ENCODE results near the gene LGALS7.
A peak's percentile ranks its signal among the peaks of the same experiment; 100 is the strongest.
"Not testable (repeated sequence)": the region's sequence is repeated elsewhere in the genome, so short reads cannot be mapped to it uniquely, and the experiment has no call there.

LGALS7 gene

DNA sequence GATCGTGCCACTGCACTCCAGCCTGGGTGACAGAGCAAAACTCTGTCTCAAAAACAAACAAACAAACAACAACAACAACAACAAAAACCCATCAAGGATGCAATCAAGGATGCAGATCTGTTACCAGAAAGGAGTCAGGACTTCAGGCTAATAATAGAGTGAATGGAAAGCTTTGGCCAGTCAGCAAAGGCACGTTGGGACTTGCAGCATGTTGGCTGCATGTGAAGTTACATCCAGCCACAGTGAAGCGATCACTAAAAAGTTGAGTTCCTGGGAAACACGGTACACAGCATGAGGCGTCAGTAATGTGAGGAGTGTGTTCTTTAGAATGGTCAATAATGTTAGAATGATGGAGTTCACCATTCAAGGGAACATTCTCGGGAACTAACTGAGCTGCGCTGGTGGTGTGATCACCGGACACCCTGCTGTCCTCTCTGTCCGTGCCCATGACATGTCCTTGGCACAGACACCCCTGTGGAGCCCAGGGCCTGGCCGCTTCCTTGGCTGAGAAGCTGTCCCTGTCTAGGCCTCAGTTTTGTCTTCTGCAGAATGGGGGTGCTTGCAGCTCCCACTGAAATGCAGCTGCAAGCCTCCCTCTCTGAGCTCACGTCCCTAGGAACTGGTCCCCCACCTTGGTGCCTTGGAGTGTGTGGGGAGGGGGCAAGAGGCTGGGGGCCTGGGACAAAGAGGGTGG lies 13.4 kb upstream of the LGALS7 start:
- TF ChIP-seq, protein P1, sequence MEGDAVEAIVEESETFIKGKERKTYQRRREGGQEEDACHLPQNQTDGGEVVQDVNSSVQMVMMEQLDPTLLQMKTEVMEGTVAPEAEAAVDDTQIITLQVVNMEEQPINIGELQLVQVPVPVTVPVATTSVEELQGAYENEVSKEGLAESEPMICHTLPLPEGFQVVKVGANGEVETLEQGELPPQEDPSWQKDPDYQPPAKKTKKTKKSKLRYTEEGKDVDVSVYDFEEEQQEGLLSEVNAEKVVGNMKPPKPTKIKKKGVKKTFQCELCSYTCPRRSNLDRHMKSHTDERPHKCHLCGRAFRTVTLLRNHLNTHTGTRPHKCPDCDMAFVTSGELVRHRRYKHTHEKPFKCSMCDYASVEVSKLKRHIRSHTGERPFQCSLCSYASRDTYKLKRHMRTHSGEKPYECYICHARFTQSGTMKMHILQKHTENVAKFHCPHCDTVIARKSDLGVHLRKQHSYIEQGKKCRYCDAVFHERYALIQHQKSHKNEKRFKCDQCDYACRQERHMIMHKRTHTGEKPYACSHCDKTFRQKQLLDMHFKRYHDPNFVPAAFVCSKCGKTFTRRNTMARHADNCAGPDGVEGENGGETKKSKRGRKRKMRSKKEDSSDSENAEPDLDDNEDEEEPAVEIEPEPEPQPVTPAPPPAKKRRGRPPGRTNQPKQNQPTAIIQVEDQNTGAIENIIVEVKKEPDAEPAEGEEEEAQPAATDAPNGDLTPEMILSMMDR (IDR thresholded peaks at IDR 0.05; ENCODE audit: low read length, missing control alignments) = no peak
- no peak overlapping the region for H3K4me3 ChIP-seq (replicated peaks; ENCODE audit: low read depth, low read length)
- DNase-seq (ENCODE audit: low read depth) = no peak

DNA sequence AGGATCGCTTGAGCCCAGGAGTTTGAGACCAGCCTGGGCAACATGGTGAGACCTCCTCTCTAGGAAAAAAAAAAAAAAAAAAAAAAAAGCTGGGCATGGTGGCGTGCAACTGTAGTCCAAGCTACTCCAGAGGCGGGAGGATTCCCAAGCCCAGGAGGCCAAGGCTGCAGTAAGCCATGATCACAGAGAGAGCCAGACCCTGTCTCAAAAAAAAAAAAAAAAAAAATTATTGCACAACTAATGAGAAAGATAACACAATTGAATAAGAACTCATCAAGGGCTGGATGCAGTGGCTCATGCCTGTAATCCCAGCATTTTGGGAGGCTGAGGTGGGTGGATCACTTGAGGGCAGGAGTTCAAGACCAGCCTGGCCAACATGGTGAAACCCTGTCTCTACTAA lies 12.7 kb upstream of the LGALS7 start:
- H3K4me3 ChIP-seq (replicated peaks; ENCODE audit: low read depth, low read length); DNase-seq (ENCODE audit: low read depth): not testable (repeated sequence)

DNA sequence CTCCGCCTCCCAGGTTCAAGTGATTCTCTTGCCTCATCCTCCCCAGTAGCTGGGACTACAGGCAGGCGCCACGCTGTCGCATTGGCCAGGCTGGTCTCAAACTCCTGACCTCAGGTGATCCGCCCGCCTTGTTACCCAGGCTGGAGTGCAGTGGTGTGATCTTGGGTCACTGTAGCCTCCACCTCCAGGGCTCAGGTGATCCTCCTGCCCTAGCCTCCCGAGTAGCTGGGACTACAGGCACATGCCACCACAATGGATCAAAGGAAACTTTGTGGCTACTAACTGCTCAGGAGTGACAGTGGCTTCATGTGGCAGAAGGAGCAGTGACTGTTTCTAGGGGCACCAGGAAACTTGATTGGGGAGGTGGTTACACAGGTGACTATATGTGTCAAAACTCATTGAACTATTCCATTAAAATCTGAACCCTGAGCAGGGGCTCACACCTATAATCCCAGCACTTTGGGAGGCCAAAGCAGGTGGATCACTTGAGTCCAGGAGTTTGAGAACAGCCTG lies 11.9 kb upstream of the LGALS7 start:
- DNase-seq (ENCODE audit: low read depth) = no peak
- no peak overlapping the region for H3K4me3 ChIP-seq (replicated peaks; ENCODE audit: low read depth, low read length)
- TF ChIP-seq, protein P1 (IDR thresholded peaks at IDR 0.05; ENCODE audit: low read length, missing control alignments) = no peak

DNA sequence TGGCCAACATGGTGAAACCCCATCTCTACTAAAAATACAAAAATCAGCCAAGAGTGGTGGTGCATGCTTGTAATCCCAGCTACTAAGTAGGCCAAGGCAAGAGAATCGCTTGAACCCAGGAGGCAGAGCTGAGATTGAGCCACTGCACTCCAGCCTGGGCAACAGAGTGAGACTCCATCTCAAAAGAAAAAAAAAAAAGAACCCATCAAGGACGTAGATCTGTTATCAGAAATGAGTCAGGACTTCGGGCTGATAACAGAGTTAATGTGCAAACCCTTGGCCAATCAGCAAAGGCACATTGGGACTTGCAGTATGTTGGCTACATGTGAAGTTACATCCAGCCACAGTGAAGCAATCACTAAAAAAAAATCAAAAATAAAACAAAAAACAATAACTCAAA lies 10.9 kb upstream of the LGALS7 start:
- H3K4me3 ChIP-seq (replicated peaks; ENCODE audit: low read depth, low read length) = no peak overlapping the region
- peak; percentile 43 for DNase-seq (ENCODE audit: low read depth)
- TF ChIP-seq, protein P1 (IDR thresholded peaks at IDR 0.05; ENCODE audit: low read length, missing control alignments) = no peak

DNA sequence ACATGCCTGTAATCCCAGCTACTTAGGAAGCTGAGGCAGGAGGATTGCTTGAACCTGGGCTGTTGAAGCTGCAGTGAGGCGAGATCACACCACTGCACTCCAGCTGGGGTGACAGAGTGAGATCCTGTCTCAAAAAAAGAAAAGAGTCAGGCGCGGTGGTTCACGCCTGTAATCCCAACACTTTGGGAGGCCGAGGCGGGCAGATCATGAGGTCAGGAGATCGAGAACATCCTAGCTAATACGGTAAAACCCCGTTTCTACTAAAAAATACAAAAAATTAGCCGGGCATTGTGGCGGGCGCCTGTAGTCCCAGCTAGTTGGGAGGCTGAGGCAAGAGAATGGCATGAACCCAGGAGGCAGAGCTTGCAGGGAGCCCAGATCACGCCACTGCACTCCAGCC lies 8.9 kb upstream of the LGALS7 start:
- not testable (repeated sequence) for H3K4me3 ChIP-seq (replicated peaks; ENCODE audit: low read depth, low read length); DNase-seq (ENCODE audit: low read depth)

DNA sequence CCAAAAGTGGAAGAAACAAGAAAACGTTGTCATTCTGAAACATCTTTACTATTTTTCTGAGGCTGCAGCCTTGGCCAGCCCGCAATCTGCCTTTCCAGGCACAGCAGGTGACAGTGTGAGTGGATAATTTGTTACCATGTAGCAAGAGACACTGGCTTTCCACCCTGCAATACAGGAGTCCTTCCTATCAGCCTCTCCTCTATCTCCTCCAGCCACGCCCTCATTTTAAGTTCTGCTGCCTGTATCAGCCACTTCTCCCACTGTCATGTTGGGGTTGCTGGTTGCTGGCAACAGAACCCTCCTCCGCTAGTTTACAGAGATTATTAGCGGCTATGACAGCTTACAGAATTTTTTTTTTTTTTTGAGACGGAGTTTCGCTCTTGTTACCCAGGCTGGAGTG lies 7.7 kb upstream of the LGALS7 start:
- H3K4me3 ChIP-seq (replicated peaks; ENCODE audit: low read depth, low read length) = no peak overlapping the region
- TF ChIP-seq, protein P1 (IDR thresholded peaks at IDR 0.05; ENCODE audit: low read length, missing control alignments) = no peak
- no peak for DNase-seq (ENCODE audit: low read depth)

DNA sequence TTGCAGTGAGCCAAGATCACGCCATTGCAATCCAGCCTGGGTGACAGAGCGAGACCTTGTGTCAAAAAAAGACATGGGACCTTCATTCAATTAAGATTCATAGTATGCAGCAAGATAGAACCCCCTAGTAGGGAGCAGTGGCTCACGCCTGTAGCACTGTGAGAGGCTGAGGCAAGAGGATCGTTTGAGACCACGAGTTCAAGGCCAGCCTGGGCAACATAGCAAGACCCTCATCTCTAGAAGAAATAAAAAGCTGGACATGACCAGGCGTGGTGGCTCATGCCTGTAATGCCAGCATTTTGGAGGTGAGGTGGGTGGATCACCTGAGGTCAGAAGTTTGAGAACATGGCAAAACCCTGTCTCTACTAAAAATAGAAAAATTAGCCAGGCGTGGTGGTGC lies 7.1 kb upstream of the LGALS7 start:
- TF ChIP-seq, protein P1 (IDR thresholded peaks at IDR 0.05; ENCODE audit: low read length, missing control alignments) = no peak
- DNase-seq (ENCODE audit: low read depth) = no peak
- no peak overlapping the region for H3K4me3 ChIP-seq (replicated peaks; ENCODE audit: low read depth, low read length)

DNA sequence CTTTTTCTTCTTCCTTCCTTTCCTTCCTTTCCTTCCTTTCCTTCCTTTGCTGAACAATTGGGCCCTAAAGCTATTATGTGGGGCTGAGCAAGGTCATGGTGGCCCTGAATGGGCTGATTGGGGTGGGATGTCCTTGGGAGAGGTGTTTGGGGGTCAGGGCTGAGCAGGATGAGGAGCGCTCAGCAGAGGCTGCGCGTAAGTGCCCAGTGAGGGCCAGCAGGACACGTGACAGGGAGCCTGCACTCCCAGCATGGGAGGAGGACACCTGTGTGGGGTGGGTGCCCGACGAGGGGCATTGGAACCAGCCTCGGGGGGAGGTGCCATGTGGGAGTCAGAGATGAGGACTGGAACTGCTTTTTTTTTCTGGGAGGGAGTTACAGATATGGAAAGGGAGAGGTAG lies 5.4 kb upstream of the LGALS7 start:
- H3K4me3 ChIP-seq (replicated peaks; ENCODE audit: low read depth, low read length) = no peak overlapping the region
- TF ChIP-seq, protein P1 (IDR thresholded peaks at IDR 0.05; ENCODE audit: low read length, missing control alignments) = no peak
- no peak for DNase-seq (ENCODE audit: low read depth)
